Parathyroid adenoma (tissue), 2 donors: Measurements from ENCODE around the gene C16orf95.

Experiments
- H2AFZ ChIP-seq: fragments of 300-600 bp; sonication (generic); one replicate; pipeline ENCODE4 v1.7.0; 2017; ENCODE audit warnings: antibody characterized with exemption, mild to moderate bottlenecking
- H3K27ac ChIP-seq: fragments of 300-600 bp; sonication (generic); one replicate; pipeline ENCODE4 v1.7.0; 2017
- H3K27me3 ChIP-seq: fragments of 300-600 bp; sonication (generic); one replicate; pipeline ENCODE4 v1.7.0; 2017; ENCODE audit warnings: low read length; ENCODE audit not compliant: control insufficient read depth, insufficient read depth
- H3K36me3 ChIP-seq: fragments of 300-600 bp; sonication (generic); one replicate; pipeline ENCODE4 v1.7.0; 2017; ENCODE audit warnings: low read length; ENCODE audit not compliant: control insufficient read depth, insufficient read depth
- H3K4me1 ChIP-seq: fragments of 300-600 bp; sonication (generic); one replicate; pipeline ENCODE4 v1.7.0; 2017; ENCODE audit warnings: control low read depth
- H3K4me2 ChIP-seq: fragments of 300-600 bp; sonication (generic); one replicate; pipeline ENCODE4 v1.7.0; 2017; ENCODE audit warnings: low read length
- H3K4me3 ChIP-seq: fragments of 300-600 bp; sonication (generic); one replicate; pipeline ENCODE4 v1.7.0; 2017; ENCODE audit warnings: low read depth, low read length
- H3K79me2 ChIP-seq: fragments of 300-600 bp; sonication (generic); one replicate; pipeline ENCODE4 v1.7.0; 2017; ENCODE audit warnings: control low read depth
- H3K9ac ChIP-seq: fragments of 300-600 bp; sonication (generic); one replicate; pipeline ENCODE4 v1.7.0; 2017; ENCODE audit warnings: mild to moderate bottlenecking
- H3K9me3 ChIP-seq: fragments of 300-600 bp; sonication (generic); one replicate; pipeline ENCODE4 v1.7.0; 2017; ENCODE audit warnings: low read length; ENCODE audit not compliant: control insufficient read depth
- TF ChIP-seq, protein P1 (sequence below): fragments of 300-600 bp; sonication (generic); IDR thresholded peaks from one replicate; pipeline ENCODE4 v1.7.0; 2017; ENCODE audit warnings: antibody characterized with exemption, mild to moderate bottlenecking
- donor health status: primary hyperparathyroidism.

Gene C16orf95

DNA sequence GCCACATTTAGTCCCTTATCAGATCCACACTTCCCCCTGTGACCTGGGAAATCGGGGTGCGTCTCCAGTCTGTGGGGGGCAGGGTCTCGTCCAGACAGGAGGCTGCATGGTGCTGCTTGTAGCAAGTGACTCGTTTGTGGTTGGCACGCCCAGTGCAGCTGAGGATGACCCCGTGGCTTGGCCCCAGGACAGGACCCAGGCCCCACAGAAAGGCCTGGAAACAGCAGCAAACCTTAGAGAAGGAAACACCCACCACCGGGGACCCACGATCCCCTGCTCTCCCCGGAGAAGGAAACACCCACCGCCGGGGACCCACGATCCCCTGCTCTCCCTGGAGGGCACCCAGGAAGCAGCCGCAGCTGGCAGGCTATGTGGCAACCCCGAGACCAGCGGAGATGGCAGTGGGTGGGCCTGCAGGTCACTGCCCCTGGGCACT is 8.2 kb upstream of the C16orf95 start:
- H3K4me1 ChIP-seq, result peaks cover 3% of the 10 kb centered on the region
- TF ChIP-seq, protein P1, sequence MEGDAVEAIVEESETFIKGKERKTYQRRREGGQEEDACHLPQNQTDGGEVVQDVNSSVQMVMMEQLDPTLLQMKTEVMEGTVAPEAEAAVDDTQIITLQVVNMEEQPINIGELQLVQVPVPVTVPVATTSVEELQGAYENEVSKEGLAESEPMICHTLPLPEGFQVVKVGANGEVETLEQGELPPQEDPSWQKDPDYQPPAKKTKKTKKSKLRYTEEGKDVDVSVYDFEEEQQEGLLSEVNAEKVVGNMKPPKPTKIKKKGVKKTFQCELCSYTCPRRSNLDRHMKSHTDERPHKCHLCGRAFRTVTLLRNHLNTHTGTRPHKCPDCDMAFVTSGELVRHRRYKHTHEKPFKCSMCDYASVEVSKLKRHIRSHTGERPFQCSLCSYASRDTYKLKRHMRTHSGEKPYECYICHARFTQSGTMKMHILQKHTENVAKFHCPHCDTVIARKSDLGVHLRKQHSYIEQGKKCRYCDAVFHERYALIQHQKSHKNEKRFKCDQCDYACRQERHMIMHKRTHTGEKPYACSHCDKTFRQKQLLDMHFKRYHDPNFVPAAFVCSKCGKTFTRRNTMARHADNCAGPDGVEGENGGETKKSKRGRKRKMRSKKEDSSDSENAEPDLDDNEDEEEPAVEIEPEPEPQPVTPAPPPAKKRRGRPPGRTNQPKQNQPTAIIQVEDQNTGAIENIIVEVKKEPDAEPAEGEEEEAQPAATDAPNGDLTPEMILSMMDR, result no peak
- H3K4me2 ChIP-seq, result no peak overlapping the region
- no peak overlapping the region for H2AFZ ChIP-seq
- no peaks in the 10 kb centered on the region for H3K9me3 ChIP-seq
- no peaks in the 10 kb centered on the region for H3K36me3 ChIP-seq
- no peaks in the 10 kb centered on the region for H3K27me3 ChIP-seq
- H3K9ac ChIP-seq, result no peak overlapping the region
- H3K79me2 ChIP-seq, result peaks cover 11% of the 10 kb centered on the region
- no peak overlapping the region for H3K4me3 ChIP-seq
- H3K27ac ChIP-seq, result no peak overlapping the region

DNA sequence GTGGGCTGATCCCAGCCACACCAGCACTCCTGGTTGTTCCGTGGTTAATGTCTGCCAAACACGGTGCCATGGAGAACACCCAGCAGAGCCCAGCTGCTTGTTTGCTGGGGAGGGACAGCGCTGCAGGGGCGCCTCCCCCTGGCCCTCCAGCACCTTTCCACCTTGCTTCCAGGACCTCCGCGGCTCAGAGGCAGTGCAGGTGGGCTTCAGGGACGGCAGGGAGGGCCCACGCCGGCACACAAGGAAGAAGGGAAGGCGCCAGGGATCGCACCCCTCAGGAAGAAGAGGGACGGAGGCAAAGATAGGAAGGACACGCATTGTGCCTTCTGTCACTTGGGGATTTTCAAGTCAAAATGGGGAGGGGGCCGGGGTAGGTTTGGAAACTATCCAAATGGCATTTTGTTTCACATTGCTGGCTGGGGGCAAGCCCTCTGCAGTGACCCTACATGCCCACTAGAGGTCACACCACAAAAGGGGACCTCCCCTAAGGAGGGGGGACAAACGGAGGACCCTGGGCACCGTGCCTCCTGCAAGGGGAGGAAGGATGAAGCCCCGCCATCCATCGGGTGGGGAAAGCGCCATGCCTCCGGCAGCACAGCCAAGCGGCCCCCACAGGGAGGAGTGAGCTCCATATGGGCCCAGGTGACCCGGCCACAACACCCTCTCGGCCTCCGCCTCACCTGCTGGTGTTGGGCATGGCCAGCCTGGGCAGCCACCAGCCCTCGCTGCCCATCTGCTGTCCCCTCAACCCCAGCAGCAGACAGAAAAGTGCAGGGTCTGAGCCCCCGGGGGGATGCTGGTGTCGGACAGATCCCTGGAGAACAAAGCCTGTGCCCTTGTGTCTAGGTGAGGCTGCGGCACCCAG is 7.5 kb upstream of the C16orf95 start:
- Histone ChIP-seq H3K36me3 (no peaks in the 10 kb centered on the region), H3K27me3 (no peaks in the 10 kb centered on the region), H3K4me3 (no peak overlapping the region), H3K4me2 (no peak overlapping the region), H3K9ac (no peak overlapping the region), H2AFZ (no peak overlapping the region), H3K79me2 (peaks cover 11% of the 10 kb centered on the region), H3K4me1 (peaks cover 3% of the 10 kb centered on the region), H3K27ac (peak overlapping the region; percentile 39), H3K9me3 (no peaks in the 10 kb centered on the region)
- TF ChIP-seq, protein P1, result peak; percentile 81

DNA sequence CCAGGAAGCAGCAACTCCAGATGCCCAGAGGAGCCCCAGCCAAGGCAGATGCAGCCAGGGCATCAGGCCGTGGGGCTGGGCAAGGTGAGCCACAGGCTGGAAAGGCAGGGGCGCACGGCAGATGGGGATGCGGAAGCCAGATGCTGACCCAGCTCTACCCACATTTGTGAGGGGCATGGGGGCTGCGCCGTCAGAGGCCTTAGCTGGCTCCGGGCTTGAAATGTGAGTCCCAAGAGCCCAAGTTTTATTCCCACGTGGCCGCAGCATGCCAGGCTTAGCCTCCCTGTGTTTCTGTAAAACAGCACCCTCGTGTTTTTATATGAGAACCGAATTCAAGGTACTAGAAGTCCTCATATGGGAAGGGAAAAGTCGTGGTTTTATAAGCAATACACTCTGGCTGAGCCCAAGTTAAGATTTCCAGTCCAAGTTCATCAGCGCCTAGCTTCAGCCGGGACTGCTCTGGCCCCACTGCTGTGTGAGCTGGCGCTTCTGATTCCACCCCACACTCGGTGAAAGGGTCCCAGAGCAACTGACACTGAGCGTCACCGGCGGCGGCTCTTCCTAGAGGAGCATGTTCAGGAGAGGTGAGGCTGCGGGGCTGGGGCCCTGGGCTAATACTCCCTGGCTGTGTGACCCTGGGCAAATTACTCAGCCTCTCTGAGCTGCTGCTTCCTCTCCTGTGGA is 6.7 kb upstream of the C16orf95 start:
- Histone ChIP-seq H3K4me1 (peaks cover 3% of the 10 kb centered on the region), H3K79me2 (peaks cover 11% of the 10 kb centered on the region), H3K27ac (no peak overlapping the region), H3K4me3 (no peak overlapping the region), H3K36me3 (no peaks in the 10 kb centered on the region), H3K9me3 (no peaks in the 10 kb centered on the region), H3K9ac (no peak overlapping the region), H3K27me3 (no peaks in the 10 kb centered on the region), H3K4me2 (no peak overlapping the region), H2AFZ (no peak overlapping the region)
- TF ChIP-seq, protein P1, result no peak

DNA sequence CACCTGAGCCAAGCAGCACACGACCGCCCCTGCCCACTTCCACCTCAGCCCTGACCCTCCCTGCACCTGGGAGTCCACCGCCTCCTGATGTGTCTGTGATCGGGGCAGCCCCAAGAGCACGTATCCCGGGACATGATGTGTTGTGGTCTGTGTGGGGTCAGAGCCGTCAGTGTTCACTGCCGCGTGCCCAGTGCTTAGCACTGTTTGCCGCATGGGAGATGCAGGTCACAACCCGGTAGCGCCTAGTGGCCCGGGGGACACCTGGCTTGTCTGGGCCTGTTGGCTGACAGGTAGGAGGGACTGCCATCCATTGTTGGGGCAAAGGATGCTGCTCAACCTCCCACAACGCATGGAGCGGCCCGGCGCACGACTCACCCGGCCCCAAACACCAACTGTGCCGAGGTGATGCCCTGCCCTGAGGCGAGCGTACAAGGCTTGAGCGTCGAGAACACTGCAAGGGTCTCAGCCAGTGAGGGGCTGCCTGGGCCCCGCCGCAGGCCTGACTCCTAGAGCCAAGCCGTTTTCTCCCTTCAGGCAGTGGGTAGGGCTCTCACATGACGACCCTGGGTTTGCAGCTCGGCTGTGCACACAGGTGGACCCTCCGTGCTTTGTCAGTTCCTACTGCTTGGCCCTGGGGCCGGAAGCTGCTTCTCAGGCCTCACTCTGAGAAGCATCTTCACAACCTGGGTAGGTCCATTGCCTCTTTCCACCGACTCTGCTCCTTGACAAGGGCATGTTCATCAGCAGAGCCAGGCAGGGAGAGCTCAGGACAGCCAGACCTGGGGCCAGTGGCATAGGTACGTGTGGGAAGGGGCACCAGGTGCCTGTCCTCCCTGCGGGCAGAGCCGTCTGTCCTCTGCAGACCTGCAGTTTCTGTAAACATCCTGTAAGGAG is 5.9 kb upstream of the C16orf95 start:
- no peak overlapping the region for H3K9ac ChIP-seq

More for the DNA sequence above, 5.9 kb upstream of the C16orf95 start:
- TF ChIP-seq, protein P1, result no peak
- Histone ChIP-seq H2AFZ (no peak overlapping the region), H3K36me3 (no peaks in the 10 kb centered on the region), H3K4me3 (no peak overlapping the region), H3K9me3 (no peaks in the 10 kb centered on the region), H3K27ac (no peak overlapping the region), H3K4me1 (peaks cover 8% of the 10 kb centered on the region), H3K27me3 (no peaks in the 10 kb centered on the region), H3K79me2 (peaks cover 11% of the 10 kb centered on the region), H3K4me2 (no peak overlapping the region)
